IMR-90 (cell line): ENCODE results near the gene OTOR. TPM values are rescaled to one million over a fixed set of nuclear protein-coding genes. Genes with fewer than 3 reads are reported as not detected.

Source experiments
- ATAC-seq: fragments of 200-7000 bp; cut with Tn5 transposase; 2 replicates; pipeline ENCODE4 v1.9.1; 2020; ENCODE audit warnings: low read depth, mild to moderate bottlenecking, moderate library complexity
- BruUV-seq: library from RNA; stranded (reverse); fragments of 400-500 nt; replicated peaks from 2 replicates; lab custom pipeline; 2021; lab: Mats Ljungman, UMichigan
- CTCF ChIA-PET: fragments of 300-600 bp; formaldehyde crosslinking; extraction: SDS; loops from one replicate; lab custom pipeline; 2021; ENCODE audit warnings: antibody characterized with exemption; lab: Yijun Ruan, JAX
- POLR2A ChIA-PET: fragments of 300-600 bp; sonication (Branson Sonifier 250); formaldehyde crosslinking; loops from one replicate; lab custom pipeline; 2022; ENCODE audit warnings: antibody characterized with exemption; ENCODE audit not compliant: unreplicated experiment; lab: Charles Lee
- DNase-seq: peaks from one replicate; pipeline ENCODE4 v3.0.0; 2013
- H2AFZ ChIP-seq: replicated peaks from 2 replicates; pipeline ENCODE3; 2013; ENCODE audit warnings: low read length, mild to moderate bottlenecking; ENCODE audit not compliant: poor library complexity
- H2AK5ac ChIP-seq: 2 replicates; pipeline ENCODE4 v1.6.1; 2013; ENCODE audit warnings: low read depth, low read length, inconsistent platforms
- H2AK9ac ChIP-seq: replicated peaks from 2 replicates; pipeline ENCODE3; 2013; ENCODE audit warnings: mild to moderate bottlenecking, low read depth, low read length, moderate library complexity; ENCODE audit not compliant: poor library complexity
- H2BK120ac ChIP-seq: 2 replicates; pipeline ENCODE4 v1.6.1; 2013; ENCODE audit warnings: low read depth, low read length, inconsistent platforms
- H2BK15ac ChIP-seq: 3 replicates; pipeline ENCODE4 v1.6.1; 2013; ENCODE audit warnings: low read depth, low read length, inconsistent platforms
- H2BK20ac ChIP-seq: 2 replicates; pipeline ENCODE4 v1.6.1; 2013; ENCODE audit warnings: low read depth, mild to moderate bottlenecking, inconsistent platforms, low read length, moderate library complexity
- H2BK5ac ChIP-seq: 2 replicates; pipeline ENCODE4 v1.6.1; 2013; ENCODE audit warnings: mild to moderate bottlenecking, low read depth, low read length, inconsistent platforms; ENCODE audit not compliant: poor library complexity, severe bottlenecking
- H3K14ac ChIP-seq: replicated peaks from 2 replicates; pipeline ENCODE4 v1.6.1; 2013; ENCODE audit warnings: low read depth, low read length, inconsistent platforms
- H3K18ac ChIP-seq: 2 replicates; pipeline ENCODE4 v1.6.1; 2013; ENCODE audit warnings: low read depth, low read length, control low read depth
- H3K23ac ChIP-seq: 2 replicates; pipeline ENCODE4 v1.6.1; 2013; ENCODE audit warnings: low read depth, low read length, inconsistent platforms
- H3K27ac ChIP-seq: 2 replicates; pipeline ENCODE4 v1.5.1; 2013; ENCODE audit warnings: mild to moderate bottlenecking, control low read depth, low read length; ENCODE audit not compliant: insufficient read depth
- H3K27me3 ChIP-seq: 2 replicates; pipeline ENCODE4 v1.6.1; 2013; ENCODE audit warnings: low read length; ENCODE audit not compliant: control insufficient read depth, insufficient read depth
- H3K36me3 ChIP-seq: 2 replicates; pipeline ENCODE4 v1.6.1; 2013; ENCODE audit warnings: low read length, mixed read lengths; ENCODE audit not compliant: control insufficient read depth, insufficient read depth
- H3K4ac ChIP-seq: 2 replicates; pipeline ENCODE4 v1.6.1; 2013; ENCODE audit warnings: low read depth, low read length, inconsistent platforms
- H3K4me1 ChIP-seq: 2 replicates; pipeline ENCODE4 v1.6.1; 2013; ENCODE audit warnings: low read length, mixed read lengths; ENCODE audit not compliant: control insufficient read depth, insufficient read depth
- H3K4me2 ChIP-seq: 2 replicates; pipeline ENCODE4 v1.6.1; 2013; ENCODE audit warnings: low read depth, mild to moderate bottlenecking, control low read depth, low read length, moderate library complexity
- H3K4me3 ChIP-seq: 2 replicates; pipeline ENCODE4 v1.5.1; 2013; ENCODE audit warnings: low read depth, mild to moderate bottlenecking, control low read depth, low read length, moderate library complexity; ENCODE audit not compliant: insufficient read depth
- H3K56ac ChIP-seq: 2 replicates; pipeline ENCODE4 v1.6.1; 2013; ENCODE audit warnings: low read length, inconsistent platforms; ENCODE audit not compliant: insufficient read depth; ENCODE audit errors: extremely low read depth
- H3K79me1 ChIP-seq, 2 experiments: 2 replicates each; pipeline ENCODE4 v1.6.1; 2013; ENCODE audit warnings: low read length in 2 of 2, inconsistent platforms in 1 of 2, low read depth in 1 of 2
- H3K9ac ChIP-seq: 2 replicates; pipeline ENCODE4 v1.6.1; 2013; ENCODE audit warnings: low read depth, low read length, control low read depth
- H3K9me1 ChIP-seq: 2 replicates; pipeline ENCODE4 v1.6.1; 2013; ENCODE audit warnings: low read length, inconsistent platforms; ENCODE audit not compliant: insufficient read depth
- H3K9me3 ChIP-seq: 2 replicates; pipeline ENCODE4 v1.6.1; 2013; ENCODE audit warnings: low read length; ENCODE audit not compliant: control insufficient read depth, insufficient read depth
- H4K20me1 ChIP-seq: 2 replicates; pipeline ENCODE4 v1.6.1; 2013; ENCODE audit warnings: low read length, inconsistent platforms; ENCODE audit not compliant: insufficient read depth
- H4K5ac ChIP-seq: 2 replicates; pipeline ENCODE4 v1.6.1; 2013; ENCODE audit warnings: mild to moderate bottlenecking, low read depth, low read length, control low read depth
- H4K8ac ChIP-seq, 2 experiments: 2 replicates each; pipeline ENCODE4 v1.6.1; 2013; ENCODE audit warnings: low read depth in 2 of 2, low read length in 2 of 2, control low read depth in 1 of 2, inconsistent platforms in 1 of 2
- H4K91ac ChIP-seq: 2 replicates; pipeline ENCODE4 v1.6.1; 2013; ENCODE audit warnings: low read depth, low read length, inconsistent platforms; ENCODE audit not compliant: insufficient read depth
- ELK1 ChIP-seq: fragments of 150-350 bp; IDR thresholded peaks from 2 replicates; pipeline ENCODE4 v1.6.1; 2016; ENCODE audit warnings: low read depth, mild to moderate bottlenecking, low read length, moderate library complexity, borderline replicate concordance
- MAFK ChIP-seq: IDR thresholded peaks from 2 replicates; pipeline ENCODE4 v1.6.1; 2012; ENCODE audit warnings: low read depth, low read length, improper control_type of control experiment
- WGBS, 2 experiments: methylation state at CpG; one replicate each; pipeline versions ENCODE4 v1.1.5 to v1.1.7; 2013; ENCODE audit warnings: missing lambda C conversion rate in 2 of 2; ENCODE audit not compliant: insufficient read length in 1 of 2; ENCODE audit errors: extremely low coverage in 2 of 2; 5-methylcytosine and 5-hydroxymethylcytosine counted together
- dilution Hi-C: fragments of 300-500 bp; cut with HindIII; formaldehyde crosslinking; loops from one replicate; pipeline ENCODE4 v1.14.3; 2018; ENCODE audit warnings: low sequenced_read_pairs; ENCODE audit not compliant: unreplicated experiment
- in situ Hi-C: fragments of 300-500 bp; cut with MboI; formaldehyde crosslinking; loops from 3 replicates; pipeline ENCODE4 v1.14.3; 2019; ENCODE audit warnings: low sequenced_read_pairs, inconsistent platforms, mixed read lengths
- intact Hi-C: fragments of 100-400 bp; cut with micrococcal nuclease; formaldehyde crosslinking; loops from 2 replicates; pipeline ENCODE4 v1.10.0; 2022
- polyA plus RNA-seq, 3 experiments: library from polyadenylated mRNA; depleted of rRNA; stranded (reverse); fragments of >200 nt; gene quantifications; 2 replicates each; pipeline ENCODE4 v1.2.3, GENCODE V29; 2012; ENCODE audit warnings: low replicate concordance in 1 of 3
- total RNA-seq: library from RNA; depleted of rRNA; stranded (reverse); fragments of >200 nt; gene quantifications from 2 replicates; pipeline ENCODE4 v1.2.3, GENCODE V29; 2012

Gene OTOR
- total and polyA plus RNA-seq, 2 of the 4 experiments (the other 2 are of a cell fraction): not detected

DNA sequence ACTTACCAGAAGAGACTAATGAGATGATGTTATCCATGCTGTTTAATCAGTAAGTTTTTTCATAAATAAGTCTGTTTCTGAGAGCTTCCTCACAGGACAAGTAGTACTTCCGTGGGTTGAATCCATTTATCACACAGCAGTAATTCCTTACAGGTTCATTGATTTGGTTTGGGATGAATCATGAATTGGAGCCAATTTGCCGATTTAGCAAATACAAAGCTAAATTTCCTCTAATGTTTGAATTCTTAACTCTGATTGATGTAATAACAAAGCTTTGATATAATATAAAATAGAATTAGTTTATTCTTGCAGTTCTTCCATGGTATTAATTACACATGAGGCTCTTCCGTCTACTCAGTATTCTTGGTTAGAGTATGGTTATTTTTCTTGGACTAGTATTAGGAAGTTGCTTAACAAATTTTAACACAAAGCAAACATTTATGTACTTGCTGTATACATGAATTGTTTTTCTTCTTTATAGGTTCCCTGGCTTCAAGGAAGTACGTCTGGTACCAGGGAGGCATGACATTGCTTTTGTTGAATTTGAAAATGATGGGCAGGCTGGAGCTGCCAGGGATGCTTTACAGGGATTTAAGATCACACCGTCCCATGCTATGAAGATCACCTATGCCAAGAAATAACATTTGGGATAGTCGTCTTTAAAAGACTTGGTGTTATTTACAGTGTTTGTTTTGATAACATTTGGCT, 7.6 kb upstream of the OTOR start:
- Histone ChIP-seq H2AK9ac (no peak overlapping the region), H3K79me1 (peaks cover 8 to 9% of the 10 kb centered on the region in 2 experiments), H2BK20ac (no peak overlapping the region), H3K4me3 (no peak overlapping the region), H2AFZ (no peak overlapping the region), H2BK120ac (no peak overlapping the region), H3K23ac (no peak overlapping the region), H3K4me2 (no peak overlapping the region), H3K4ac (no peak overlapping the region), H3K9me3 (no peaks in the 10 kb centered on the region), H3K27ac (no peak overlapping the region), H4K91ac (no peak overlapping the region), H3K56ac (no peak overlapping the region), H4K5ac (no peak overlapping the region), H3K36me3 (peaks cover 15% of the 10 kb centered on the region), H4K8ac (no peak overlapping the region), H4K20me1 (no peaks in the 10 kb centered on the region), H2BK5ac (no peak overlapping the region), H2BK15ac (no peak overlapping the region), H3K27me3 (peaks cover 2% of the 10 kb centered on the region), H3K9ac (no peak overlapping the region), H3K9me1 (peaks cover 2% of the 10 kb centered on the region), H2AK5ac (no peak overlapping the region), H3K18ac (no peak overlapping the region), H3K4me1 (no peaks in the 10 kb centered on the region), H3K14ac (no peak overlapping the region)
- ATAC-seq (no peak), DNase-seq (no peak)
- POLR2A ChIA-PET: no interaction called here
- no peak for TF ChIP-seq ELK1
- peak; percentile 77 for TF ChIP-seq MAFK
- dilution Hi-C loops: no loop called here
- no TSS peak for BruUV-seq
- no CpG with 5 or more reads among the region's 6 CpGs for WGBS, 2 experiments
- intact Hi-C loops: no loop called here
- in situ Hi-C loops: no loop called here
- CTCF ChIA-PET: interaction anchor here (1.0 kb wide), 1 partner anchor 13 kb away, joined by 3 read pairs; no protein-coding TSS in a partner anchor
